K562 (cell line): ENCODE data around the gene CYS1. TPM values are rescaled to one million over a fixed set of nuclear protein-coding genes. Genes with fewer than 3 reads are reported as not detected.

Source experiments
- CBFA2T3 ChIP-seq: fragments of 450-650 bp; IDR thresholded peaks from 2 replicates; pipeline ENCODE4 v1.6.1; 2017
- GATAD2B ChIP-seq: fragments of 450-650 bp; IDR thresholded peaks from 2 replicates; pipeline ENCODE4 v1.6.1; 2017; ENCODE audit warnings: mild to moderate bottlenecking, borderline replicate concordance
- HDAC8 ChIP-seq: fragments of 450-650 bp; IDR thresholded peaks from 2 replicates; pipeline ENCODE4 v1.6.1; 2016; ENCODE audit warnings: mild to moderate bottlenecking, missing genetic modification characterization, moderate library complexity, missing compliant biosample characterization
- LEF1 ChIP-seq: fragments of 450-650 bp; IDR thresholded peaks from 2 replicates; pipeline ENCODE4 v1.6.1; 2016; ENCODE audit warnings: mild to moderate bottlenecking
- MGA ChIP-seq: fragments of 450-650 bp; IDR thresholded peaks from 2 replicates; pipeline ENCODE4 v1.6.1; 2016; ENCODE audit warnings: mild to moderate bottlenecking, moderate library complexity
- NFATC3 ChIP-seq: fragments of 450-650 bp; IDR thresholded peaks from 2 replicates; pipeline ENCODE4 v1.6.1; 2017; ENCODE audit warnings: mild to moderate bottlenecking
- NFIC ChIP-seq: fragments of 450-650 bp; IDR thresholded peaks from 2 replicates; pipeline ENCODE4 v1.6.1; 2017; ENCODE audit warnings: mild to moderate bottlenecking, inconsistent platforms
- NFRKB ChIP-seq: fragments of 450-650 bp; IDR thresholded peaks from 2 replicates; pipeline ENCODE4 v1.6.1; 2016; ENCODE audit warnings: low read depth
- POLR2H ChIP-seq: IDR thresholded peaks from 2 replicates; pipeline ENCODE4 v1.6.1; 2016; ENCODE audit warnings: missing genetic modification characterization, low read depth, mild to moderate bottlenecking, control low read depth, missing compliant biosample characterization, moderate library complexity
- RB1 ChIP-seq: fragments of 450-650 bp; IDR thresholded peaks from 2 replicates; pipeline ENCODE4 v1.6.1; 2017; ENCODE audit warnings: low read depth, mild to moderate bottlenecking
- SRSF1 ChIP-seq: fragments of 200-400 bp; formaldehyde crosslinking; IDR thresholded peaks from 2 replicates; pipeline ENCODE4 v1.6.1; 2017; ENCODE audit warnings: mild to moderate bottlenecking, low read depth, low read length, moderate library complexity
- STAT5A ChIP-seq: IDR thresholded peaks from 2 replicates; pipeline ENCODE4 v1.6.1; 2012; ENCODE audit warnings: low read length, inconsistent platforms, borderline replicate concordance
- TSC22D4 ChIP-seq: fragments of 450-650 bp; IDR thresholded peaks from 2 replicates; pipeline ENCODE4 v1.6.1; 2016; ENCODE audit warnings: missing genetic modification characterization, missing biosample characterization, control low read depth
- XRCC5 ChIP-seq: fragments of 200-400 bp; formaldehyde crosslinking; IDR thresholded peaks from 2 replicates; pipeline ENCODE4 v1.6.1; 2017; ENCODE audit warnings: low read depth, mild to moderate bottlenecking, low read length
- ZBTB7A ChIP-seq: IDR thresholded peaks from 2 replicates; pipeline ENCODE4 v1.6.1; 2011; ENCODE audit warnings: low read depth, mild to moderate bottlenecking, low read length, moderate library complexity, borderline replicate concordance; ENCODE audit not compliant: control insufficient read depth
- ZNF584 ChIP-seq: fragments of 200-800 bp; sonication (Bioruptor generic); IDR thresholded peaks from 2 replicates; pipeline ENCODE4 v1.6.1; 2016; ENCODE audit warnings: low read depth, mild to moderate bottlenecking, missing genetic modification characterization, missing compliant biosample characterization
- ZNF589 ChIP-seq: fragments of 200-800 bp; sonication (Bioruptor generic); IDR thresholded peaks from 2 replicates; pipeline ENCODE4 v1.6.1; 2016; ENCODE audit warnings: low read depth, missing genetic modification characterization, missing compliant biosample characterization
- ZNF644 ChIP-seq: fragments of 200-800 bp; sonication (Bioruptor generic); IDR thresholded peaks from 2 replicates; pipeline ENCODE4 v1.6.1; 2016; ENCODE audit warnings: low read depth, missing genetic modification characterization, missing compliant biosample characterization
- ZNF76 ChIP-seq: fragments of 250-450 bp; sonication (Bioruptor Pico); IDR thresholded peaks from 2 replicates; pipeline ENCODE4 v1.4.0; 2020; ENCODE audit warnings: mild to moderate bottlenecking, moderate library complexity, borderline replicate concordance
- polyA plus RNA-seq, 8 experiments: library from polyadenylated mRNA; depleted of rRNA in 4 of 8; stranded (reverse) in 5 of 8; unstranded in 3 of 8; fragments of >200 nt; fragmentation: Nextera tagmentation in 2 of 8; fragmentation: Illumina TruSeq in 1 of 8; extraction: Ambion mirVana in 2 of 8; extraction: Trizol in 1 of 8; gene quantifications; 2 replicates each; pipeline versions ENCODE4 v1.2.1 to v1.2.3, GENCODE V29; 2011 to 2014; ENCODE audit warnings: inconsistent platforms in 1 of 8, missing spikeins in 1 of 8
- total RNA-seq, 7 experiments: library from RNA; depleted of rRNA in 6 of 7; stranded (reverse); fragments of >200 nt in 6 of 7; fragmentation: Illumina TruSeq in 2 of 7; extraction: Trizol in 2 of 7; gene quantifications; 2 replicates each; pipeline versions ENCODE4 v1.2.1 to v1.2.3, GENCODE V29; 2011 to 2021; ENCODE audit warnings: low replicate concordance in 1 of 7

The CYS1 gene
- total and polyA plus RNA-seq, 9 of the 15 experiments (the other 6 are each of a cell fraction or from before 2014, with no cell fraction given) = 0.11 to 0.13 TPM; not detected in 7

- TF ChIP-seq MGA = peak; percentile 85
- TF ChIP-seq STAT5A = no peak
- peak; percentile 16; the same call in 1 of the 2 replicates for TF ChIP-seq ZNF589
- TF ChIP-seq POLR2H (tag) = no peak; the same call in 1 of the 2 replicates
- TF ChIP-seq ZNF584 (CRISPR knock-in tag) = no peak
- TF ChIP-seq NFATC3 = 0 out of 2 replicates have a peak, but pooled peaks have one; percentile 59
- peak; percentile 92 for TF ChIP-seq NFIC
- TF ChIP-seq RB1 = no peak
- TF ChIP-seq ZBTB7A = no peak
- TF ChIP-seq ZNF644 = no peak
- no peak for TF ChIP-seq HDAC8 (tag)
- TF ChIP-seq TSC22D4 (tag) = no peak
- TF ChIP-seq ZNF76 = no peak
- TF ChIP-seq LEF1 = peak; percentile 4; the same call in 1 of the 2 replicates
- peak; percentile 89; the same call in 1 of the 2 replicates for TF ChIP-seq NFRKB
- TF ChIP-seq GATAD2B = peak; percentile 29; the same call in 1 of the 2 replicates
- TF ChIP-seq SRSF1 = no peak
- no peak for TF ChIP-seq CBFA2T3
- TF ChIP-seq XRCC5 = no peak
Measured at GRCh38 chr2:10120877-10121574, 40.8 kb upstream of the CYS1 start (continued).
